Omental fat pad (tissue), 4 donors: Measurements from ENCODE around the gene PLA2G3. TPM values are rescaled to one million over a fixed set of nuclear protein-coding genes. Genes with fewer than 3 reads are reported as not detected.
"Not testable (repeated sequence)": the region's sequence is repeated elsewhere in the genome, so short reads cannot be mapped to it uniquely, and the experiment has no call there.

Experiments
- ATAC-seq: fragments of 150-250 bp; one replicate; pipeline ENCODE4 v1.9.1; 2016; ENCODE audit warnings: mild to moderate bottlenecking, moderate library complexity; ENCODE audit not compliant: low FRiP score
- DNase-seq: peaks from one replicate; pipeline ENCODE4 v3.0.0-alpha.2; 2019; ENCODE audit warnings: low spot score
- CTCF ChIP-seq, 3 donors: fragments of 450-650 bp; IDR thresholded peaks; one replicate each; pipeline ENCODE4 v1.5.1; 2016 to 2017; ENCODE audit warnings: antibody characterized with exemption in 3 of 3, mild to moderate bottlenecking in 3 of 3, moderate library complexity in 2 of 3
- total RNA-seq, 4 donors: library from RNA; depleted of rRNA; stranded (reverse); fragments of >200 nt; gene quantifications; one replicate each; pipeline ENCODE4 v1.1.0, GENCODE V29; 2016

PLA2G3 gene
- total RNA-seq, 4 donors from 2014 or later = not detected

GRCh38 chr22:31177420-31178162 lies 37.3 kb upstream of the PLA2G3 start:
- no peak for DNase-seq

GRCh38 chr22:31176923-31177322 lies 36.6 kb upstream of the PLA2G3 start:
- no peak for TF ChIP-seq CTCF (IDR thresholded peaks at IDR 0.05)
- DNase-seq (no peak), ATAC-seq (no peak)

More at GRCh38 chr22:31177420-31178162, 37.3 kb upstream of the PLA2G3 start:
- no peak for ATAC-seq
- no peak for TF ChIP-seq CTCF (IDR thresholded peaks at IDR 0.05)

GRCh38 chr22:31173386-31174145 lies 33.3 kb upstream of the PLA2G3 start:
- TF ChIP-seq CTCF (IDR thresholded peaks at IDR 0.05) = no peak
- ATAC-seq = peak; percentile 71
- DNase-seq = no peak

- ATAC-seq = not testable (repeated sequence)
Observed at GRCh38 chr22:31171734-31172133, 31.4 kb upstream of the PLA2G3 start.

GRCh38 chr22:31170971-31171370 lies 30.7 kb upstream of the PLA2G3 start:
- no peak for TF ChIP-seq CTCF (IDR thresholded peaks at IDR 0.05)
- ATAC-seq (no peak), DNase-seq (no peak)

More at GRCh38 chr22:31171734-31172133, 31.4 kb upstream of the PLA2G3 start:
- DNase-seq = not testable (repeated sequence)

GRCh38 chr22:31162015-31162765 lies 21.9 kb upstream of the PLA2G3 start:
- no peak for TF ChIP-seq CTCF (IDR thresholded peaks at IDR 0.05)
- DNase-seq (no peak), ATAC-seq (no peak)

- TF ChIP-seq CTCF (IDR thresholded peaks at IDR 0.05) = no peak
- DNase-seq (no peak), ATAC-seq (no peak)
Observed at GRCh38 chr22:31161386-31161785, 21.1 kb upstream of the PLA2G3 start.
